MM.1S (cell line): ENCODE results near the gene FOXO3.
A peak's percentile ranks its signal among the peaks of the same experiment; 100 is the strongest.

Experiments
- DNase-seq: peaks from one replicate; pipeline ENCODE4 v3.0.0-alpha.2; 2015
- H2AFZ ChIP-seq: fragments of 300-600 bp; sonication (generic); 2 replicates; pipeline ENCODE4 v1.6.0; 2016; ENCODE audit warnings: antibody characterized with exemption, low read length
- H3F3A ChIP-seq: fragments of 300-600 bp; sonication (generic); 2 replicates; pipeline ENCODE4 v1.6.1; 2016; ENCODE audit warnings: mild to moderate bottlenecking, antibody characterized with exemption, low read length, moderate library complexity, mixed read lengths; ENCODE audit not compliant: insufficient read depth
- H3K27ac ChIP-seq: fragments of 300-600 bp; sonication (generic); 2 replicates; pipeline ENCODE4 v1.5.1; 2016; ENCODE audit warnings: mild to moderate bottlenecking, low read length
- H3K27me3 ChIP-seq: fragments of 300-600 bp; sonication (generic); replicated peaks from 2 replicates; pipeline ENCODE4 v1.6.0; 2016; ENCODE audit warnings: low read length; ENCODE audit not compliant: insufficient read depth
- H3K36me3 ChIP-seq: fragments of 300-600 bp; sonication (generic); replicated peaks from 2 replicates; pipeline ENCODE4 v1.6.1; 2016; ENCODE audit warnings: mild to moderate bottlenecking, low read length, mixed read lengths; ENCODE audit not compliant: insufficient read depth
- H3K4me1 ChIP-seq: fragments of 300-600 bp; sonication (generic); 2 replicates; pipeline ENCODE4 v1.6.1; 2016; ENCODE audit warnings: low read length, mixed read lengths
- H3K4me2 ChIP-seq: fragments of 300-600 bp; sonication (generic); 2 replicates; pipeline ENCODE4 v1.6.0; 2016; ENCODE audit warnings: low read depth, low read length
- H3K4me3 ChIP-seq: fragments of 300-600 bp; sonication (generic); 2 replicates; pipeline ENCODE4 v1.5.1; 2016; ENCODE audit warnings: low read length, mixed read lengths
- H3K79me2 ChIP-seq: fragments of 300-600 bp; sonication (generic); 2 replicates; pipeline ENCODE4 v1.6.1; 2016; ENCODE audit warnings: mixed run types, low read length, mixed read lengths
- H3K9ac ChIP-seq: fragments of 300-600 bp; sonication (generic); 2 replicates; pipeline ENCODE4 v1.6.1; 2016; ENCODE audit warnings: low read length, mixed read lengths
- H3K9me2 ChIP-seq: fragments of 300-600 bp; sonication (generic); replicated peaks from 2 replicates; pipeline ENCODE4 v1.6.1; 2016; ENCODE audit warnings: mild to moderate bottlenecking, low read length, mixed read lengths; ENCODE audit not compliant: insufficient read depth
- H3K9me3 ChIP-seq: fragments of 300-600 bp; sonication (generic); replicated peaks from 2 replicates; pipeline ENCODE4 v1.6.1; 2016; ENCODE audit warnings: mild to moderate bottlenecking, low read length, mixed read lengths; ENCODE audit not compliant: insufficient read depth
- H4K20me1 ChIP-seq: fragments of 300-600 bp; sonication (generic); 2 replicates; pipeline ENCODE4 v1.6.1; 2016; ENCODE audit warnings: mild to moderate bottlenecking, low read length, moderate library complexity, mixed read lengths; ENCODE audit not compliant: insufficient read depth
- CTCF ChIP-seq: fragments of 300-600 bp; sonication (generic); IDR thresholded peaks from 2 replicates; pipeline ENCODE4 v1.5.1; 2016; ENCODE audit warnings: antibody characterized with exemption, low read length, mixed read lengths
- EZH2 ChIP-seq: fragments of 300-600 bp; sonication (generic); optimal IDR thresholded peaks from 2 replicates; pipeline ENCODE3; 2017; ENCODE audit warnings: low read depth, mild to moderate bottlenecking, antibody characterized with exemption, low read length, mixed read lengths
- EZH2phosphoT487 ChIP-seq: fragments of 300-600 bp; sonication (generic); IDR thresholded peaks from 2 replicates; pipeline ENCODE4 v1.6.1; 2018; ENCODE audit warnings: antibody characterized with exemption, low read length

FOXO3 gene

GRCh38 chr6:108592371-108593337 lies 31.9 kb downstream of the FOXO3 start:
- H3K79me2 ChIP-seq: peaks cover 100% of the 10 kb centered on the region
- H3K36me3 ChIP-seq: no peaks in the 10 kb centered on the region
- H3K9me3 ChIP-seq: no peaks in the 10 kb centered on the region
- H3F3A ChIP-seq: peaks cover 94% of the 10 kb centered on the region
- no peak overlapping the region for H2AFZ ChIP-seq
- no peaks in the 10 kb centered on the region for H3K27me3 ChIP-seq
- peak overlapping the region; percentile 79 for H3K9ac ChIP-seq
- H3K4me3 ChIP-seq: peak overlapping the region; percentile 39; the same call in 1 of the 2 replicates
- H3K4me2 ChIP-seq: peak overlapping the region; percentile 88
- peaks cover 3% of the 10 kb centered on the region; the same call in 1 of the 2 replicates for H4K20me1 ChIP-seq
- peak overlapping the region; percentile 97 for H3K27ac ChIP-seq
- TF ChIP-seq EZH2phosphoT487 (no peak), CTCF (no peak)
- H3K9me2 ChIP-seq: no peaks in the 10 kb centered on the region
- peaks cover 78% of the 10 kb centered on the region for H3K4me1 ChIP-seq
- DNase-seq: peak; percentile 96

DNA sequence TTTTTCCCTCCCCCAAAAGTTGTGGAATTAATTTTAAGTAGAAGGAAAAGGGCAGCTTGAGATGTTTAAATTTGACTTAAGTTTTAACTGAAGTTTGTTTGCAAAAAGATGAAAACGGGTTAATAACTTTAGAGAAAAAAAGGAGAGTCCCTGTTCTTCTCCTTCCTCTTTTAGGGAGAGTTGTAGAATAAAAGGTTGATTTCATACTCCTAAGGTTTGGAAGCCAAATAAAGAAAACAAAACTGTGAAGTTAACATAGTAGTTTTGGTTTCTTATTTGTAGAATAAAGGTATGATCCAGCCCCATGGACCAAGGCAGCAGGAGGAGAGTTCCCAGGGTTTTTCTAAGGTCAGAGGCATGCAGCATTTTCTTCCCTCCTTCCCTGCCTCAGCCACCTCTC lies 33.4 kb downstream of the FOXO3 start:
- no peaks in the 10 kb centered on the region for H4K20me1 ChIP-seq
- peak overlapping the region; percentile 97 for H3K27ac ChIP-seq
- TF ChIP-seq EZH2phosphoT487: no peak
- TF ChIP-seq CTCF: no peak
- no peak for TF ChIP-seq EZH2
- DNase-seq: no peak
- no peaks in the 10 kb centered on the region for H3K9me2 ChIP-seq
- peaks cover 94% of the 10 kb centered on the region for H3F3A ChIP-seq
- peaks cover 2% of the 10 kb centered on the region; the same call in 1 of the 2 replicates for H3K36me3 ChIP-seq
- H3K4me1 ChIP-seq: peaks cover 78% of the 10 kb centered on the region
- H3K4me2 ChIP-seq: peak overlapping the region; percentile 82
- no peak overlapping the region for H2AFZ ChIP-seq
- peaks cover 100% of the 10 kb centered on the region for H3K79me2 ChIP-seq
- H3K4me3 ChIP-seq: peak overlapping the region; percentile 34
- no peaks in the 10 kb centered on the region for H3K9me3 ChIP-seq
- no peaks in the 10 kb centered on the region for H3K27me3 ChIP-seq
- H3K9ac ChIP-seq: peak overlapping the region; percentile 79

DNA sequence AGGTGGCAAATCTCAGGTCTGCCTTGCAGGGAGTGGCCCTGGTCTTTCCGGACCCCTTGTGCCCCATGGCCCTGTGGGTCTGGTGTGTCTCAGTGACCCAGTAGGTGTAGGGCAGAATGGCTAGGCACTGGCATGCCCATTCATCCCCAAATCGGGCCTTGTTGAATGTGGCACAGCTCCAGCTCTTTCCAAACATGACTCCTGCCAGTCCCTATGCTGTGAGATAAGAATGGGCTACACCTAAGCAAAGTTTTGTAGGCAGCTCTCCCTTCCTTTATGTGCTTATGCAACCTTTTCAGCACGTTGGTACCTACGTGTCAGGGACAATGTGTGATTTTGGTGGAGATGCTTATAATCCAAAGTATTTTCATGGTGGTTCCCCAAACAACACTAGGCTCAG lies 33.9 kb downstream of the FOXO3 start:
- H3K27me3 ChIP-seq: no peaks in the 10 kb centered on the region
- peak overlapping the region; percentile 97 for H3K27ac ChIP-seq
- TF ChIP-seq EZH2phosphoT487 (no peak), CTCF (no peak), EZH2 (no peak)
- H3K9me2 ChIP-seq: no peaks in the 10 kb centered on the region
- H3K9ac ChIP-seq: peak overlapping the region; percentile 79
- peaks cover 94% of the 10 kb centered on the region for H3F3A ChIP-seq
- peak overlapping the region; percentile 34 for H3K4me3 ChIP-seq
- no peaks in the 10 kb centered on the region for H3K9me3 ChIP-seq
- H3K4me2 ChIP-seq: peak overlapping the region; percentile 82
- peaks cover 100% of the 10 kb centered on the region for H3K79me2 ChIP-seq
- H4K20me1 ChIP-seq: no peaks in the 10 kb centered on the region
- H2AFZ ChIP-seq: no peak overlapping the region
- DNase-seq: no peak
- peaks cover 4% of the 10 kb centered on the region; the same call in 1 of the 2 replicates for H3K36me3 ChIP-seq
- peaks cover 80% of the 10 kb centered on the region for H3K4me1 ChIP-seq
